Natural killer cell (primary cell): Measurements from ENCODE around the gene CHST4. TPM values are rescaled to one million over a fixed set of nuclear protein-coding genes. Genes with fewer than 3 reads are reported as not detected.
"Not testable (repeated sequence)": the region's sequence is repeated elsewhere in the genome, so short reads cannot be mapped to it uniquely, and the experiment has no call there.

Source experiments
- ATAC-seq, 3 donors: fragments of 150-1000 bp in 2 of 3; fragments of 200-7000 bp in 1 of 3; cut with Tn5 transposase; 1 replicate in 1 of 3; 2 replicates in 2 of 3; pipeline ENCODE4 v1.10.0; 2021; ENCODE audit warnings: mild to moderate bottlenecking in 2 of 3, moderate library complexity in 2 of 3
- DNase-seq, 2 donors: peaks; one replicate each; pipeline versions ENCODE4 v3.0.0 to v3.0.0-alpha.2; 2013 to 2021; ENCODE audit warnings: mixed read lengths in 1 of 2
- H3K27ac ChIP-seq: one replicate; pipeline ENCODE4 v1.5.1; 2013; ENCODE audit warnings: mild to moderate bottlenecking, low read length
- H3K27me3 ChIP-seq: one replicate; pipeline ENCODE4 v1.6.1; 2013; ENCODE audit warnings: low read length; ENCODE audit not compliant: control insufficient read depth, insufficient read depth
- H3K36me3 ChIP-seq: one replicate; pipeline ENCODE4 v1.6.1; 2013; ENCODE audit warnings: low read length; ENCODE audit not compliant: control insufficient read depth, insufficient read depth
- H3K4me1 ChIP-seq: one replicate; pipeline ENCODE4 v1.6.1; 2013; ENCODE audit warnings: low read length; ENCODE audit not compliant: control insufficient read depth, insufficient read depth
- H3K4me3 ChIP-seq: one replicate; pipeline ENCODE4 v1.5.1; 2013; ENCODE audit warnings: low read length
- H3K9me3 ChIP-seq: one replicate; pipeline ENCODE4 v1.6.1; 2013; ENCODE audit warnings: low read length; ENCODE audit not compliant: control insufficient read depth, insufficient read depth
- H3K27ac Mint-ChIP-seq, 2 donors: one replicate each; pipeline ENCODE4 v1.8.0; 2022; ENCODE audit warnings: mild to moderate bottlenecking in 2 of 2, mixed read lengths in 2 of 2, moderate library complexity in 1 of 2
- H3K27me3 Mint-ChIP-seq, 2 donors: one replicate each; pipeline ENCODE4 v1.8.0; 2022; ENCODE audit warnings: low read depth in 2 of 2, mixed read lengths in 2 of 2
- H3K36me3 Mint-ChIP-seq: one replicate; pipeline ENCODE4 v1.8.0; 2022; ENCODE audit warnings: mixed read lengths
- H3K4me1 Mint-ChIP-seq, 2 donors: one replicate each; pipeline ENCODE4 v1.8.0; 2022; ENCODE audit warnings: mixed read lengths in 2 of 2
- H3K4me3 Mint-ChIP-seq: one replicate; pipeline ENCODE4 v1.8.0; 2022; ENCODE audit warnings: mild to moderate bottlenecking, moderate library complexity, mixed read lengths
- H3K9me3 Mint-ChIP-seq, 2 donors: one replicate each; pipeline ENCODE4 v1.8.0; 2022; ENCODE audit warnings: mixed read lengths in 2 of 2
- CTCF ChIP-seq: fragments of 200-600 bp; IDR thresholded peaks from one replicate; pipeline ENCODE4 v1.8.0; 2022; ENCODE audit warnings: antibody characterized with exemption
- WGBS: methylation state at CpG from one replicate; pipeline ENCODE4 v1.1.7; 2013; ENCODE audit warnings: missing lambda C conversion rate; ENCODE audit not compliant: insufficient coverage; 5-methylcytosine and 5-hydroxymethylcytosine counted together
- intact Hi-C: fragments of 100-400 bp; cut with micrococcal nuclease; formaldehyde crosslinking; loops from one replicate; pipeline ENCODE4 v1.14.2; 2022
- total RNA-seq, 4 donors: library from RNA; stranded (reverse); fragments of 120-200 nt in 1 of 4; gene quantifications; one replicate each; pipeline versions ENCODE4 v1.2.3 to v1.2.4, GENCODE V29; 2013 to 2022

CHST4 gene
- total RNA-seq, 3 donors from 2014 or later (not counting 1 experiment from before 2014, with no cell fraction given) = not detected

GRCh38 chr16:71498031-71498430 is 28.2 kb upstream of the CHST4 start:
- Histone ChIP-seq H3K36me3 (no peaks in the 10 kb centered on the region), H3K27me3 (no peaks in the 10 kb centered on the region), H3K4me3 (no peak overlapping the region), H3K4me1 (no peaks in the 10 kb centered on the region), H3K9me3 (no peaks in the 10 kb centered on the region), H3K27ac (no peak overlapping the region)
- Mint-ChIP-seq H3K27ac (no peak overlapping the region), H3K4me1 (no peaks in the 10 kb centered on the region), H3K9me3 (no peaks in the 10 kb centered on the region), H3K27me3 (peaks cover 0 to 19% of the 10 kb centered on the region in 2 donors), H3K4me3 (no peak overlapping the region), H3K36me3 (no peaks in the 10 kb centered on the region)
- no peak for TF ChIP-seq CTCF
- WGBS = 88% methylated on average over 3 of the region's 3 CpGs
- ATAC-seq = no peak
- DNase-seq = no peak
- intact Hi-C loops = loop anchor here (2.0 kb wide), 2 partner anchors 57 to 85 kb away; no protein-coding TSS in a partner anchor

- WGBS = 0% methylated on average over 3 of the region's 3 CpGs
- Mint-ChIP-seq H3K4me1 (no peaks in the 10 kb centered on the region), H3K4me3 (no peak overlapping the region), H3K27me3 (peaks cover 0 to 19% of the 10 kb centered on the region in 2 donors), H3K27ac (no peak overlapping the region), H3K36me3 (no peaks in the 10 kb centered on the region), H3K9me3 (no peaks in the 10 kb centered on the region)
- Histone ChIP-seq H3K27ac (no peak overlapping the region), H3K4me3 (no peak overlapping the region), H3K27me3 (no peaks in the 10 kb centered on the region), H3K9me3 (no peaks in the 10 kb centered on the region), H3K4me1 (no peaks in the 10 kb centered on the region), H3K36me3 (no peaks in the 10 kb centered on the region)
- DNase-seq = peak; percentile 22 to 83
- intact Hi-C loops = loop anchor here (2.0 kb wide), 2 partner anchors 59 to 87 kb away; no protein-coding TSS in a partner anchor
- TF ChIP-seq CTCF = peak; percentile 83
- peak; percentile 54 to 78 (median 78) for ATAC-seq
Observed at GRCh38 chr16:71499775-71500364, 26.4 kb upstream of the CHST4 start.

GRCh38 chr16:71500964-71501363 is 25.3 kb upstream of the CHST4 start:
- Mint-ChIP-seq H3K4me3 (no peak overlapping the region), H3K27me3 (peaks cover 0 to 19% of the 10 kb centered on the region in 2 donors), H3K4me1 (no peaks in the 10 kb centered on the region), H3K36me3 (no peaks in the 10 kb centered on the region), H3K27ac (no peak overlapping the region), H3K9me3 (no peaks in the 10 kb centered on the region)
- 90% methylated on average over 2 of the region's 2 CpGs for WGBS
- no peaks in the 10 kb centered on the region for H3K9me3 ChIP-seq
- DNase-seq (no peak), ATAC-seq (no peak)
- no peak overlapping the region for H3K27ac ChIP-seq
- intact Hi-C loops = no loop called here
- TF ChIP-seq CTCF = no peak
- no peaks in the 10 kb centered on the region for H3K36me3 ChIP-seq
- H3K27me3 ChIP-seq = no peaks in the 10 kb centered on the region
- H3K4me3 ChIP-seq = no peak overlapping the region
- H3K4me1 ChIP-seq = no peaks in the 10 kb centered on the region

- Mint-ChIP-seq H3K9me3 (no peaks in the 10 kb centered on the region), H3K4me1 (no peaks in the 10 kb centered on the region), H3K36me3 (no peaks in the 10 kb centered on the region), H3K4me3 (no peak overlapping the region), H3K27ac (no peak overlapping the region), H3K27me3 (peaks cover 0 to 19% of the 10 kb centered on the region in 2 donors)
- Histone ChIP-seq H3K4me1 (no peaks in the 10 kb centered on the region), H3K36me3 (no peaks in the 10 kb centered on the region), H3K27me3 (no peaks in the 10 kb centered on the region), H3K9me3 (no peaks in the 10 kb centered on the region), H3K4me3 (no peak overlapping the region), H3K27ac (no peak overlapping the region)
- ATAC-seq = no peak
- intact Hi-C loops = no loop called here
- no peak for DNase-seq
- 68% methylated on average over 3 of the region's 3 CpGs for WGBS
- no peak for TF ChIP-seq CTCF
Observed at GRCh38 chr16:71501547-71501946, 24.7 kb upstream of the CHST4 start.

GRCh38 chr16:71504051-71504450 is 22.2 kb upstream of the CHST4 start:
- H3K27ac ChIP-seq, H3K9me3 ChIP-seq, H3K4me3 Mint-ChIP-seq, H3K27me3 ChIP-seq, H3K4me1 ChIP-seq, H3K4me3 ChIP-seq, DNase-seq, H3K36me3 Mint-ChIP-seq, H3K36me3 ChIP-seq, H3K4me1 Mint-ChIP-seq, ATAC-seq, H3K9me3 Mint-ChIP-seq, intact Hi-C loops, H3K27ac Mint-ChIP-seq: not testable (repeated sequence)
- WGBS = 76% methylated on average over 7 of the region's 7 CpGs
- H3K27me3 Mint-ChIP-seq = peaks cover 0 to 11% of the 10 kb centered on the region in 2 donors
